BLaER1 (cell line): ENCODE data around the gene COL4A6.

Source experiments
- H3K27ac ChIP-seq: shearing (Covaris generic); formaldehyde crosslinking; 2 replicates; pipeline ENCODE4 v1.8.1; 2022
- H3K27me3 ChIP-seq: shearing (Covaris generic); formaldehyde crosslinking; 2 replicates; pipeline ENCODE4 v1.8.1; 2022
- H3K36me3 ChIP-seq: shearing (Covaris generic); formaldehyde crosslinking; 2 replicates; pipeline ENCODE4 v1.8.1; 2022
- H3K4me1 ChIP-seq: shearing (Covaris generic); formaldehyde crosslinking; 2 replicates; pipeline ENCODE4 v1.8.1; 2022
- H3K4me2 ChIP-seq: shearing (Covaris generic); formaldehyde crosslinking; 2 replicates; pipeline ENCODE4 v1.8.1; 2022
- H3K4me3 ChIP-seq: shearing (Covaris generic); formaldehyde crosslinking; 2 replicates; pipeline ENCODE4 v1.8.1; 2022
- H3K9ac ChIP-seq: shearing (Covaris generic); formaldehyde crosslinking; 2 replicates; pipeline ENCODE4 v1.8.1; 2022
- H3K9me3 ChIP-seq: shearing (Covaris generic); formaldehyde crosslinking; 2 replicates; pipeline ENCODE4 v1.8.1; 2022
- H4K20me1 ChIP-seq: shearing (Covaris generic); formaldehyde crosslinking; 2 replicates; pipeline ENCODE4 v1.8.1; 2022
- Cebpa-rat ChIP-seq: shearing (Covaris generic); IDR thresholded peaks from 2 replicates; pipeline ENCODE4 v1.8.1; 2022

The COL4A6 gene

GRCh38 chrX:108157628-108158027 is 280.6 kb downstream of the COL4A6 start:
- peaks cover 94% of the 10 kb centered on the region for H3K27me3 ChIP-seq
- H3K4me2 ChIP-seq = no peak overlapping the region
- no peaks in the 10 kb centered on the region for H3K36me3 ChIP-seq
- no peaks in the 10 kb centered on the region for H3K4me1 ChIP-seq
- no peak overlapping the region for H3K9ac ChIP-seq
- H3K4me3 ChIP-seq = no peak overlapping the region
- peaks cover 6% of the 10 kb centered on the region; the same call in 1 of the 2 replicates for H4K20me1 ChIP-seq
- no peaks in the 10 kb centered on the region for H3K9me3 ChIP-seq
- no peak overlapping the region for H3K27ac ChIP-seq
- no peak for TF ChIP-seq Cebpa-rat

- Histone ChIP-seq H3K27me3 (peaks cover 94% of the 10 kb centered on the region), H4K20me1 (peaks cover 5% of the 10 kb centered on the region; the same call in 1 of the 2 replicates), H3K36me3 (no peaks in the 10 kb centered on the region), H3K4me2 (no peak overlapping the region), H3K4me1 (no peaks in the 10 kb centered on the region), H3K9me3 (no peaks in the 10 kb centered on the region), H3K4me3 (no peak overlapping the region), H3K9ac (no peak overlapping the region), H3K27ac (no peak overlapping the region)
- TF ChIP-seq Cebpa-rat = no peak
These were observed 281.2 kb downstream of the COL4A6 start for GRCh38 chrX:108156934-108157466.

GRCh38 chrX:108156082-108156481 is 282.1 kb downstream of the COL4A6 start:
- Histone ChIP-seq H3K27ac (no peak overlapping the region), H3K4me2 (no peak overlapping the region), H3K4me3 (no peak overlapping the region), H3K9ac (no peak overlapping the region), H3K27me3 (peaks cover 94% of the 10 kb centered on the region), H3K36me3 (no peaks in the 10 kb centered on the region), H3K9me3 (no peaks in the 10 kb centered on the region), H4K20me1 (no peaks in the 10 kb centered on the region; the same call in 1 of the 2 replicates), H3K4me1 (no peaks in the 10 kb centered on the region)
- TF ChIP-seq Cebpa-rat = no peak

GRCh38 chrX:108148524-108148923 is 289.7 kb downstream of the COL4A6 start:
- H3K27me3 ChIP-seq = peaks cover 62% of the 10 kb centered on the region
- no peak overlapping the region for H3K27ac ChIP-seq
- peaks cover 11% of the 10 kb centered on the region; the same call in 1 of the 2 replicates for H3K36me3 ChIP-seq
- H3K9me3 ChIP-seq = no peaks in the 10 kb centered on the region
- H3K4me2 ChIP-seq = no peak overlapping the region
- no peak overlapping the region for H3K9ac ChIP-seq
- H3K4me1 ChIP-seq = no peaks in the 10 kb centered on the region
- H3K4me3 ChIP-seq = no peak overlapping the region
- no peaks in the 10 kb centered on the region; the same call in 1 of the 2 replicates for H4K20me1 ChIP-seq
- TF ChIP-seq Cebpa-rat = no peak

GRCh38 chrX:108138814-108139702 is 299.2 kb downstream of the COL4A6 start:
- Histone ChIP-seq H3K4me3 (no peak overlapping the region), H3K4me1 (no peaks in the 10 kb centered on the region), H3K4me2 (no peak overlapping the region), H3K27me3 (peaks cover 60% of the 10 kb centered on the region), H4K20me1 (peaks cover 4% of the 10 kb centered on the region; the same call in 1 of the 2 replicates), H3K27ac (no peak overlapping the region), H3K36me3 (peaks cover 28% of the 10 kb centered on the region), H3K9ac (no peak overlapping the region), H3K9me3 (no peaks in the 10 kb centered on the region)
- no peak for TF ChIP-seq Cebpa-rat

GRCh38 chrX:108134724-108135123 is 303.5 kb downstream of the COL4A6 start:
- Histone ChIP-seq H4K20me1 (peaks cover 6% of the 10 kb centered on the region; the same call in 1 of the 2 replicates), H3K4me3 (no peak overlapping the region), H3K36me3 (peaks cover 34% of the 10 kb centered on the region), H3K9me3 (no peaks in the 10 kb centered on the region; the same call in 1 of the 2 replicates), H3K4me1 (no peaks in the 10 kb centered on the region), H3K27ac (no peak overlapping the region), H3K27me3 (peaks cover 87% of the 10 kb centered on the region), H3K4me2 (no peak overlapping the region), H3K9ac (no peak overlapping the region)
- no peak for TF ChIP-seq Cebpa-rat

GRCh38 chrX:108132876-108133275 is 305.3 kb downstream of the COL4A6 start:
- Histone ChIP-seq H3K36me3 (peaks cover 24% of the 10 kb centered on the region), H3K27ac (no peak overlapping the region), H3K4me2 (no peak overlapping the region), H3K9ac (no peak overlapping the region), H3K27me3 (peaks cover 84% of the 10 kb centered on the region), H3K9me3 (no peaks in the 10 kb centered on the region; the same call in 1 of the 2 replicates), H3K4me3 (no peak overlapping the region), H4K20me1 (peaks cover 6% of the 10 kb centered on the region; the same call in 1 of the 2 replicates), H3K4me1 (no peaks in the 10 kb centered on the region)
- TF ChIP-seq Cebpa-rat = no peak

GRCh38 chrX:108132034-108132433 is 306.2 kb downstream of the COL4A6 start:
- H3K4me3 ChIP-seq = no peak overlapping the region
- peaks cover 24% of the 10 kb centered on the region for H3K36me3 ChIP-seq
- H3K9ac ChIP-seq = no peak overlapping the region
- H3K4me2 ChIP-seq = no peak overlapping the region
- peaks cover 84% of the 10 kb centered on the region for H3K27me3 ChIP-seq
- H3K9me3 ChIP-seq = no peaks in the 10 kb centered on the region; the same call in 1 of the 2 replicates
- TF ChIP-seq Cebpa-rat = no peak
- H4K20me1 ChIP-seq = peaks cover 6% of the 10 kb centered on the region; the same call in 1 of the 2 replicates
- no peaks in the 10 kb centered on the region for H3K4me1 ChIP-seq
- no peak overlapping the region for H3K27ac ChIP-seq

- TF ChIP-seq Cebpa-rat = no peak
- Histone ChIP-seq H4K20me1 (peaks cover 6% of the 10 kb centered on the region; the same call in 1 of the 2 replicates), H3K4me1 (no peaks in the 10 kb centered on the region), H3K9me3 (no peaks in the 10 kb centered on the region; the same call in 1 of the 2 replicates), H3K9ac (no peak overlapping the region), H3K27me3 (peaks cover 84% of the 10 kb centered on the region), H3K36me3 (peaks cover 24% of the 10 kb centered on the region), H3K4me3 (no peak overlapping the region), H3K27ac (no peak overlapping the region), H3K4me2 (no peak overlapping the region)
These were observed 306.8 kb downstream of the COL4A6 start for GRCh38 chrX:108131471-108131870.

- H3K9ac ChIP-seq = no peak overlapping the region
- H3K4me2 ChIP-seq = no peak overlapping the region
- H3K36me3 ChIP-seq = peaks cover 24% of the 10 kb centered on the region
- no peaks in the 10 kb centered on the region; the same call in 1 of the 2 replicates for H3K9me3 ChIP-seq
- H3K27me3 ChIP-seq = peaks cover 85% of the 10 kb centered on the region
- H3K4me3 ChIP-seq = no peak overlapping the region
- peaks cover 6% of the 10 kb centered on the region; the same call in 1 of the 2 replicates for H4K20me1 ChIP-seq
- TF ChIP-seq Cebpa-rat = no peak
- H3K27ac ChIP-seq = no peak overlapping the region
- no peaks in the 10 kb centered on the region for H3K4me1 ChIP-seq
These were observed 307.3 kb downstream of the COL4A6 start for GRCh38 chrX:108130889-108131288.
